Activated T-cell treated with anti-CD3 and anti-CD28 coated beads, Interleukin-2, amount 50 U/mL, for 48 hours (primary cell): ENCODE data around the gene RTP2.

Source experiments
- DNase-seq, 2 experiments: peaks; one replicate each; pipeline ENCODE4 v3.0.0-alpha.2; 2020

Gene RTP2

GRCh38 chr3:187665764-187666402 lies 36.5 kb downstream of the RTP2 start:
- no peak for DNase-seq

GRCh38 chr3:187665010-187665409 lies 37.3 kb downstream of the RTP2 start:
- no peak for DNase-seq

GRCh38 chr3:187662848-187663409 lies 39.4 kb downstream of the RTP2 start:
- no peak for DNase-seq

DNA sequence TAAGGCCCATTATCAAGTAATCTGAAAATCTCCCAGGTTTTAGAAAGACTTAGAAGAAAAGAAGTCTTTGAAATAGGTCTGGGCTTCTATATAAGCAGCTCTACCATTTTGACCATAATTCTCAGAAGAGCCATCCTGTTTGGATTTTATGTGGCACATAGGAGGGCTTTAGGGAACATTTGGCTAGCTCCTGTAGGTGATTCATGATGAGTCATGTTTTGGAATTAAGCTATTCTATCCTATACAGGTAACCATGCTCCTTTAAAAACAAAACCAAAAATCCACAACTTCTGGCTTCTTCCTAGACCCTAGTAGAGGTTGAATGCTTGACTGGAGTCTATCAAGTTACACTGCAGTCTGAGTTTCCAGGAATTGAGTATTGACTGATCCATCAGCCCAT lies 41.1 kb downstream of the RTP2 start:
- DNase-seq = no peak

DNA sequence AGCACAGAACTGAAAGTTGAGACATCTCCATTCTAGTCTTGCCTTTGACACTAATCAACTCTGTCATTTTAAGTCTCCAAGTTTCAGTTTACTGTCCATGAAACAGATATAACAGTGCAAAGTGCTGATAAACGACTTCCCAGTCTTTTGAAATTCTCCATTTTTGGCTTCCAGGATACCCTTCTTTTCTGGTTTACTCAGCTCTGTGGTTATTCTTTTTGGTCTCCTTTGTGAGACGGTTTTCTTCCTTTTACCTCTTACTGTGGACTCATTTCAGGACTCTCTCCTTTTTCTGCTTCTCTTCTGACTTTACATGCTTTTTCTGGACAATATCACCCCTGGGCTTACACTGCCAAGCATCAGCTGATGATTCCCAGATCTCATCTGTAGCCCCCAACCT lies 51.1 kb downstream of the RTP2 start:
- no peak for DNase-seq
